Stimulated activated CD8-positive, alpha-beta memory T cell treated with anti-CD3 and anti-CD28 coated beads, Interleukin-2, amount 100 ng/mL, for 48 hours (primary cell): Measurements from ENCODE around the gene UNKL.

Experiments used
- DNase-seq, 2 donors: peaks; one replicate each; pipeline ENCODE4 v3.0.0-alpha.2; 2020; ENCODE audit warnings: low read depth in 2 of 2

Gene UNKL, protein sequence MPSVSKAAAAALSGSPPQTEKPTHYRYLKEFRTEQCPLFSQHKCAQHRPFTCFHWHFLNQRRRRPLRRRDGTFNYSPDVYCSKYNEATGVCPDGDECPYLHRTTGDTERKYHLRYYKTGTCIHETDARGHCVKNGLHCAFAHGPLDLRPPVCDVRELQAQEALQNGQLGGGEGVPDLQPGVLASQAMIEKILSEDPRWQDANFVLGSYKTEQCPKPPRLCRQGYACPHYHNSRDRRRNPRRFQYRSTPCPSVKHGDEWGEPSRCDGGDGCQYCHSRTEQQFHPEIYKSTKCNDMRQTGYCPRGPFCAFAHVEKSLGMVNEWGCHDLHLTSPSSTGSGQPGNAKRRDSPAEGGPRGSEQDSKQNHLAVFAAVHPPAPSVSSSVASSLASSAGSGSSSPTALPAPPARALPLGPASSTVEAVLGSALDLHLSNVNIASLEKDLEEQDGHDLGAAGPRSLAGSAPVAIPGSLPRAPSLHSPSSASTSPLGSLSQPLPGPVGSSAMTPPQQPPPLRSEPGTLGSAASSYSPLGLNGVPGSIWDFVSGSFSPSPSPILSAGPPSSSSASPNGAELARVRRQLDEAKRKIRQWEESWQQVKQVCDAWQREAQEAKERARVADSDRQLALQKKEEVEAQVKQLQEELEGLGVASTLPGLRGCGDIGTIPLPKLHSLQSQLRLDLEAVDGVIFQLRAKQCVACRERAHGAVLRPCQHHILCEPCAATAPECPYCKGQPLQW

DNA sequence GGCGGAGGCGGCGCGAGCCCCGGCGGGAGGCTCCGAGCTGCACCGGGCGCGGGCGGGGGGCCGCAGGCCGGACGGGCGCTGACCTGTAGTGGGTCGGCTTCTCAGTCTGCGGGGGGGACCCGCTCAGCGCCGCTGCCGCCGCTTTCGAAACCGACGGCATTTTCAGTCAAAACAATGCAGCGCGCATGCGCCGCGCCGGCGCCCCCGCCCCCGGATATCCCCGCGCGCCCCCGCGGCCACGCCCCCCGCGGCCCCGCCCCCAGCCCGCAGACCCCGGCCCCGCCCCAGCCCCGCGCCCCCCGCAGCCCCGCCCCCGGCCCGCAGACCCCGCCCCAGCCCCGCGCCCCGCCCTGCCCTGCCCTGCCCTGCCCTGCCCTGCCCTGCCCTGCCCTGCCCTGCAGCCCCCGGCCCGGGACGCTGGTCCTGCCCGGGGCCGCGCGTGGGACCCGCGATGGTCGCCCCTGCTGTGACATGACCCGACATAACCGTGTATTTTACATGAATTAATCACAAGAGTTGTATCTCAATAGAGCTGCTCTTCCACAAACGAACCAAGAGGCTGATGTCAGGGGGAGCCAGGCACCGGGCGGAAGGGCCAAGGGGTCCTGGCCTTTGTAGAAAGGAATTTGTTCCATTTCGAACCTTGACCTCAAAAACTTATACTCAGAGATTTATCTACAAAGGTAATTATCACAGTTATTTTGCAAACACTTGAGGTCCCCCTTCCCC is at the start of gene UNKL:
Gene UNKL, minus strand, starts transcription at position 173 of the 729 bp plus-strand sequence. Its CDS starts 13 bp downstream, at position 160.
- peak; percentile 73 to 80 for DNase-seq

DNA sequence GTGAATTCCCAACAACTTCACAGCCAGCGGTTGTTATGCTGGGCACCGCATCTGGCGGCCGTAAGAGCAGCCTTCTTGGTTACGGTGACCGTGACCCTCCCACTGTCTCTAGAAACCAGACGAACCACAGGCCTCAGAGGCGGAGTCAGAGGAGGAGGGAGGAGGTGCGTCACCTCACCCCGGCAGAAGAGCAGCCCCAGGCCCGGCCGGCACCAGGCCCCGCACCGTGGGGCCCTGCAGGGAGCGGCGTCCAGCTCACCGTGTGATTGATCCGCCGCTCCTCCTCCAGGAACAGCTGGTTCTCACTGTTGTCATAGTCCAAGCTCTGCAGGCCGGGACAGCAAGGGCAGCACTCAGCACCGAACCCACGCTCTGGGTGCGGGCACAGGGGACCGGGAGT is 46.6 kb upstream of the UNKL start:
- DNase-seq, result no peak

DNA sequence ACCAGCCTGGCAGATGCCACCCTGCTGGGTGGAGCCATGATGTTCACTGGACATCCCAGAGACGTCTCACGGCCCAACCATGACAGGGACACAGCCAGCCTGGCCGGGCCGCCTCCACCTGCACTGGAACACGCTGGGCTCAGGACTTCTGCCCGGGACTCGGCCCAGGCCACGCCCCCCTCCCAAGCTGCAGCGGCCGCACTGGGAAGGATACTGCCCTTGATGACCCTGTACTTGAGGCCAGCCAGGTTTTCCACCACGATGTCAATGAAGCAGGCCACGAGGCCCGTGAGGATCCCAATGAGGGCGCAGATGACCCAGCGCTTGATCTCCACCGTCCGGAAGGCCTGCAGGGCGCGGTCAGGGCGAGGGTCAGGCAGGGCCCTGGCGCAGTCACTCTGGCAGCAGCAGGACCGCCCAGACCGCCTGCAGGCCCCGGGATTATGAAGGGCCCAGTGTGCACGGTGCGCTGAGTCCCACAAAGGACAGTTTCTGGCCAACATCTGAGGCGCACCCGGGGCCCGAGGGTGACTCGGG is 46.2 kb upstream of the UNKL start:
- DNase-seq, result no peak

DNA sequence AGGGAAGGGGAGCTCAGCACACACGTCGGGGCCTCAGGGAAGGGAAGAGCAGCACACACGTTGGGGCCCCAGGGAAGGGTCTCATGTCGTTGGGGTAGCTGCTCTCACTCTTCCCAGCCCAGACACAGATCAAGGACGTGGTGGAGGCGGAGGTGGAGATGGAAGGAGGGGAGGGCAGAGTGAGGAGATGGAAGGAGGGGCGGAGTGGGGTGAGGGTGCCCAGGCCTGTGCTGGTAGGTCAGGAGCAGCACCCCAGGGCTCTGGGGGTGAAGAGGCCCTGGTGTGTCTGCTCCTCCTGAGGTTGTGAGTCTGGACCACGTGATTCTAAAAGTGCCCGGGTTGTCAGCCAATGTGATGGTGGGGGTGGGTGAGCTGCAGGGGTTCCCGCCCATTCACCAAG is 45.5 kb upstream of the UNKL start:
- no peak for DNase-seq

DNA sequence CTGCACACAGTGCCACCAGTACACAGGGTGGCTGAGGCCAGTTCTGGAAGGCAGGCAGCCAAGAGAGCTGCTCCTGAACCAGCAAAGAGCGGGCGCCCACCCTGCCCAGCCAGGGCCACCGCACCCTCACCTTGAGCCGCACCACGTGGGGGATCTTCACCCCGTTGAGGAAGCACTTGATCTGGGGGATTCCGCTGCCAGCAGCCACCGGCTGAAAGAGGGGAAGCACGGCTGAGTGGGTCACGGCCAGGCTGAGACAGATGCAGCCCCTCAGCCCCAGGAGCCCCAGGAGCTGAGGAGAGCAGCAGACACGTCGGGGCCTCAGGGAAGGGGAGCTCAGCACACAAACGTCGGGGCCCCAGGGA is 44.5 kb upstream of the UNKL start:
- no peak for DNase-seq

DNA sequence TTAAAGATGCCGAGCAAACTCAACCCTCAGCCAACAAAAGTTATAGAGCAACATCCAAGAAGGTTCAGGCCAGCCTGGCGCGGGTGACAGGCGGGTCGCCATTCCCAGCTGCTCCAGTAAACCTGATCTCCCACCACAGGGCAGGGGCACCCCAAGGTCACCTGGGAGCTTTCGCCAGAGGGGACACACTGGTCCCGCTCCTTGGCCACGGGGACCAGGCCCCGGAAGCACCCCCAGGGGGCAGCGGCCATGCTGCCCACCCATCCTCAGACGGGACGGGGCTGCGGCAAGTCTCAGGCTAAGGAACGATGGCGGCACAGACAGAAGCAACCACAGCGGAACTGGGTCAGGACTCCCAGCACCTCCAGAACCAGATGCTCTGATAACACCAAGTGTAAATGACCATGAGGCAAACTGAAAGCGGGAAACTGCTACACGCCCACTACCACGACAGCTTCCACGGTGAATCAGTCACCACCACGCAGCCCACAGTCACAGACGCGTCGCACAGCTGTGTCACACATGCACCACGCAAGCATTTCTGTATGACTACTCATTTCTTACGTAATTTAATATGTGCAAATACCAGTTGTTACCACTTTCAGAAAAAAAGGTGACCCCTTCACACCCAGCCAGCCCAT is 44.0 kb upstream of the UNKL start:
- peak in 1 of 2 donors; percentile 31 for DNase-seq

DNA sequence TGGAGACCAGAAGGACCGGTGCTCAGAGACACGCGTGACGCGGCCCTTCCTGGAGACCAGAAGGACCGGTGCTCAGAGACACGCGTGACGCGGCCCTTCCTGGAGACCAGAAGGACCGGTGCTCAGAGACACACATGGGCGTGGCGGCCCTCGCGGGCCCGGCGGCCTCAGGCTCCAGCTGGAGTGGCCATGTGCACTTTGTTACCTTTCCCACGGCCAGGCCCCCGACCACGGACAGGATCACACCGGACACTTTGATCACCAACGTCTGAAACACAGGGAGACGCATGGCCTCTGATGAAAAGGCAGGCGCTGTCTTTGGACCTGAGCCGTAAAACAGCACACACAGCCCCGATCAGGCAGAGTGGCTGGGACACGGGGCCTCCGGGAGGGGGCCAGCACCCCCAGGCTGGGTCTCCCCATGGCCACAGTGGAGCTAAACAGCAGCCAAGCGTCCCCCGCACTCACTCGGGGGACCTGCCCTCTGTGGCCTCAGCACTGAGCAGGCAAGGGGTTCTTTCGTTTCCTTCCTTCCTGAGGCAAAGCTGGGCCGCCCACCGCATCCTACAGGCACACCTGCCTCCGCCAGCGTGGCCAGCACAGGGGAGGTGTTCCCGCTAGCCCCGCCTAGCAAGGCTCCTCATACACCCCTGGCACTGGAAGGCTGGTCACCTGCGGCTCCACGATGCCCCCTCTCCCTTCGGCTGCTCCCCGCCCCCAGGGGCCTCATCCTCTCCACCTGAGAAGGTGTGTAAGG is 43.2 kb upstream of the UNKL start:
- DNase-seq, result no peak

DNA sequence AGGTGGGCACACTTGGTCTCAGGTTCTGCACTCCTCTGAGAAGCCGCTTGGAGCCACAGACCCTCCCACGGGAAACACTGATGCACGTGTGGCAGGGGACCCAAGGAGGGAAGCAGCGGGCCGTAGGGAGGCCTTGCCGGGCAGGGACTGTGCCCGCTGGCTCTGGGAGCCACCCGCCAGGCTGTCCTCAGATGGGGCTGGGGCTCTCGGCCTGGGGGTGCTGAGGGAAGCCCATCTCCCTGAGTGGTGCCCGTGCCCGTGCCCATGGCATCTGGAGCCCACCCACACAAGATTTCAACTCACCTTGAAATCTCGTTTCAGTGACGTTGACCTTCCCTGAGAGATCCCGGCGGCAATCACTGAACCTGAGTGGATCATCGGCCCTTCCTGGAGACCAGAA is 42.4 kb upstream of the UNKL start:
- DNase-seq, result no peak

DNA sequence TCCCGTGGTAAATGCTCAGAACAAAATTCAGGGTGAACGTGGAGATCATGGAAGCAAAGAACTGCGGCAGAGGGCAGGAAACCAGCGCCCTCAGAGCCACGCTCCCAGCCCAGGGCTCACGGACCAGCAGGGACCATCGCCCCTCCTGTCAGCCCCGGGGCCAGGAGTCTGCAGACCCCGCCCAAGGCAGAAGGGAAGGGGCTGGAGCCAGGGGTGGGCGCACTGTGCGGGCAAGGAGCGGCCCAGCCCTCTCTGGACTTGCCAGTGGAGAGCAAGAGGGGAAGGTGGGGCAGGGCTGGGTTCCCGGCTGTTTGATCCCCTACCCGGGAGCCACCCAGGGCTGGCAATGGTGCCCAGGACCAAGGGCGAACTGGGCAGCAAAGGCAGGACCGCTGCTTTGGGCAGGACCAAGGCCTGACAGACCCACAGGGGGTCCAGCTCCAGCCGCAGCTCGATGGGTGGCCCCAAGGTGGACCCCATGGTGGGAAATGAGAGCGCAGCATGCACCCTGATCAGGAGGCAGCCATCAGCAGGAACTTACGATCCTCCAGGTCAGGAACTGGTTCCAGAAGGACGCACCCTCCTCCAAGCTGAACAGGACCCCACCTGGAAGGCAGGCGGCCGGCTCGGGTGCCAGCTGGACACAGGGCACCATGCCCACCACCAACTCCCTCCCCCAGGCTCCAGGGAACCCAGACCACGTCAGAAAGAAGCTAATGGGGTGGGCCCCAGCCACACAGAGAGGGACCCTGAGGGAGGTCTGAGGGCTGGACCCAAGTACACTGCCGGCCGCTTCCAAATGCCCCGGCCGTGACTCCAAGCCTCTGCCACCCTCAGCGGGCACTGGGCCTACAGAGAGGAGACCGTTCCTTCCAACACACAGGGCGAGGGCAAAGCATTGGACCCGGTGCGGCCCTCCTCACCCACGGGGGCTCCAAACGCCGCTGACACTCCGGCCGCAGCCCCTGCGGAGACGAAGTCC is 41.0 kb upstream of the UNKL start:
- no peak for DNase-seq

DNA sequence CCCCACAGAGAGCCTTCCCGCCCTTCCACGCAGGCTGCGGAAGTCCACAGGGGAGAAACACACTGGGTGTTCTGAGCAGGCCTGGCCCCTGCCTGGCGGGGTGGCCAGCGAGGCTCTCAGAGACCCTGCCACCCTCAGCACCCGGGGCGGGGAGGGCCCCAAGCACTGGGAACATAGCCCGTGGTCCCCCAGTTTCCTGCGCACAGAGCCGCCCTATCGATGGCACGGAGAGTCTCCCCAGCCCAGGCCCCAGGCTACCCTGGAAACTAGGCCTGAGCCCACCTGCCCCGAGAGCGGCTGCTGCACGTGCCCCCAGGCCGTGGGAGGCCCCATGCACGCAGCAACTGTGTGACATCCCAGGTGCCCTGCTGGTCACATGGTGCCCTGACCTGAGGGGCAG is 40.1 kb upstream of the UNKL start:
- DNase-seq, result no peak

DNA sequence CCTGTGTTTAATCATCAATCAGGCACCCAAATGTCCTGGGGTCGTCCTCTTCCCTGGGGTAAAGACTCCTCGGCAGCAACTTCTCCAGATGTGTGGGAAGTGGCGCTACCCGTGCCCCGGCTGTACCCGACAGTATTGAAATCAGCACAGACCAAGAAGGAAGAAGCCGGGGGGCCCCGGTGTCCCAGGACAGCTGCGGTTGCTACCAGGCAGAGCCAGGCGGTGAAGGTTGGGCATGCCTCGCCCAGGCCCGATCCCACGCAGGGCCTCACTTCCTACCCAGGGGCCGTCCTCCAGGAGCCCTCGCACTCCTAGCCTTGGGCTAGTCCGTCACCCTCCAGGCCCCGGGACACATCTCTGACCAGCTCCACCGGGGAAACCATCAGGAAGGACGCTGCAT is 38.8 kb upstream of the UNKL start:
- DNase-seq, result no peak

DNA sequence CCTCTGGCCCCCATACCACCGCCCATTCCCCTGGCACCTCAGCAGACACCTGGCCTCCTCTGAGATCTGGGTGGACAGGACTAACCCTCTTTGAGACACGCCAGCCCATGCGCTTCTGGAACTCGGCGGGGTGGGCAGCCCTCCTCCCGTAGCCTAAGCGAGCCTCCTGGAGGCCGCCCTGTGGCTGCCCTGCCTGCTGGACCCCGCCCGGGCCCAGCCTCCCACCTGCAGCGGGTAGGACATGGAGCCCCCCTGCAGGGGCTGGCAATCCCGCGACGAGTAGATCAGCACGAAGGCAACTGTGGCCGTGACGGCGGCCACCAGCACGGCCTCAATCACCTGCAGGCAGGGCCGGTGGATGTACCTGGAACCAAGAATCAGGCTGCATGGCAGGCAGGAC is 38.0 kb upstream of the UNKL start:
- DNase-seq, result no peak

DNA sequence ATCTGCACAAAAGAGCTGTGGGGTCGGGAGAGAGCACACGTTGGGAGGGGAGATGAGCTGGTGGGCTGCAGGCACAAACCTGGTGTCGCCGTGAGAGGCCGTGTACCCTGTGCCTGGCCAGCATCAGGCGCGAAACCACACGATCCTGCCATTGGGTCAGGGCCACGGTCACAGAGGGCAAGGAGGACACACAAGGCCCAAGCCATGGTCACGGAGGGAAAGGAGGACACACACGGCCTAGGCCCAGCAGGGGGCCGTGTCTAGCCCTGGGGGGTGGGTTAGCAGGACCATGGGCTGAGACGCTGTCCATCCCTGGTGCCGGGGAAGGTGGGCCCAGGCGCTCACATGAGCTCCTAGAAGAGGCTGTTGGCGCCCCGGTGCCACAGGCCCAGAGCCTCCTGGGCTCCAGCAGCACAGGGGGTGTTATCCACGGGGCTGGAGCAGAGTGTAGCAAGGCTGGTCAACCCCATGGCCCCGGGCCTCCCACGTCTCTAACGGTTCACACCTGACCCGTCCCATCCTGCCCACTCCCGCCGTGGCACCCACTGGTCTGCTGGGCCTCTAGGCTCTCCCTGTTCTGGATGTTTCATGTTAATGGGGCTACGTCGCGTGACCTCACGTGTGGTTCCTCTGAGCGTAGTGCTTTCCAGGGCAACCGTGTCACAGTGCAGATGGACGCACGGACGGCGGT is 37.3 kb upstream of the UNKL start:
- no peak for DNase-seq

DNA sequence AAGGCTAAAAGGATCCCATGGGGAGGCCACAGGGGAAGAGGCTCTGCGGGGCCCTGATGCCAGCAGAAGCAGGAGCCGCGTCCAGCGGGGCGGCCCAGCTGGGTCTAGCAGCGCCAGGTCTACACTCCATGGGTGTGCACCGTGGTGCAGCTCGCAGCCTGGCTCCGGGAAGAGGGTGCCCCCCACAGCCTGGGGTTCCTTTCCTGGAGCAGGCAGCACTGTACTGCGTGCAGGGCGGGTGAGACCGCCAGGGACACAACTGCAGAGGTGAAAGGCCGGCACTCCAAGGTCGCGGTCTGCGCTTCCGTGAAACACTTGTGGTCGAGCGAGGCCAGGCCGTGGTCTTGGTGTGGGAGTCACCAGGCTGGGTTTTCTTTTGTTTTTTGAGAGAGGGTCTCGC is 36.3 kb upstream of the UNKL start:
- DNase-seq, result no peak

DNA sequence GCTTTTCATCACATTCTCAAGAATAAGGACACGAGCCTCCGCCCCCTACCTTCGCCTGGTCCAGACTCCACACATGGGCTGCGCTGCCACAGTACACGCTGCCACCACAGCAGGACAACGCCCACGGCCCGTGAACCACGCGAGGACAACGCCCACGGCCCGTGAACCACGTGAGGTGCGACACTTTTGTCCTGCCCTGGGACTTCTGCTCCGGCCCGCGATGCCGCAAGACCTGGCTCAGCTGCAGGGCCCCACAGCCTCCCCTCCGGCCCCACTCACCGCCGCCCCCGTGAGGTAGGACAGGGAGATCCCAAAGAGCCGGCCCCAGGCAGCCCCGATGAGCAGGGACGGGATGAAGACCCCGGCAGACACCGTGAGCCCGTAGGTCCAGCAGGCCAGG is 35.7 kb upstream of the UNKL start:
- DNase-seq, result no peak

DNA sequence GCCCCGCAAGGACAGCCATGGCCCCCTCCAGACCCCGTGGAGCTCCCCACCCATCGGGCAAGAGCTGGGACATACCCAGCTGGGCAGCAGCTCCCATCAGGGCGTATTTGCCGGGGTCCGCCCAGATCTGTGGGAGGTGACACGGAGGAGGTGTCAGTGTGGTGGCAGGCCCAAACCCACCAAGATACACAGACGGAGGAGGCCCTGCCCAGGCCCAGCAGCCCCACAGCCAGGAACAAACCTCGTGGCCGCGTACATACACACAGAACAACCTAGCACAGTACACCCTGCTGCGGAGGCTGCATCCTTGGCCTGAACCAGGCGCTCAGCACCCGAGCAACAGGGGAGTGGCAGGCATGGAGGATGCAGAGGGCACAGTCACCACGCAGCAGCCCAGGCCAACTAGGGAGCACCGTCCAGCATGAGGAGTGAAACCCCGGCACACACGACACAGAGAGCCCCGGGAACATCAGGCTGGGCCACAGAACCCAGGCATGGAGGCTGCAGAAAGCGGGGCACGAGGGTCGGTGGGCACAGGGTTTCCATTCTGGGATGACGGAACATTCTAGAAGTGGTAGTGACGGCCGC is 34.8 kb upstream of the UNKL start:
- DNase-seq, result no peak

DNA sequence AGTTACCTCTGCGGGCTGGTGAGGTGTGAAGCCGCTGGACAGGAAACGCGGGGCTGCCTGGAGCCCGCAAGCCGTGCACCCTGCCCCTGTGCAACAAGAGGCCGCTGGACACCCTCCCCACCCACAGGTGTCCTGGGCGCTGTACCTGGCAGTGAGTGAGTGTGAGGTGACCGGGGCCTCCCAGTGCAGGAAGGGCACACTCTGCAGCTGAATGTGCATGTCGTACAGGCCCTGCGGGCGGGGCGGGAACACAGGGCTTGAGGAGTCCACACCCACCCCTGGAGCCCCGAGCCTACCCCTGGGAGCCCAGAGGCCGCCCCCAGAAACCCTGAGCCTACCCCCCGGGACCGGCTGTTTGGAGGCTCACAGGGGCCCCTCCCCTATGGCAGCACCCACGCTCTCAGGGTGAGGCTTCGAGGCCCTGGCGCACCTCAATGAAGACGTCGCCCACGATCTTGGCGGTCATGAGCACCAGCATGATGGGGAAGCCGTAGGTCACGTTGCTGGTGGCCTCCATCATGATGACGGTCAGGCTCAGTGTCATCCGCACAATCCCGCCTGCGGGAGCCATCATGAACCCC is 34.1 kb upstream of the UNKL start:
- no peak for DNase-seq

DNA sequence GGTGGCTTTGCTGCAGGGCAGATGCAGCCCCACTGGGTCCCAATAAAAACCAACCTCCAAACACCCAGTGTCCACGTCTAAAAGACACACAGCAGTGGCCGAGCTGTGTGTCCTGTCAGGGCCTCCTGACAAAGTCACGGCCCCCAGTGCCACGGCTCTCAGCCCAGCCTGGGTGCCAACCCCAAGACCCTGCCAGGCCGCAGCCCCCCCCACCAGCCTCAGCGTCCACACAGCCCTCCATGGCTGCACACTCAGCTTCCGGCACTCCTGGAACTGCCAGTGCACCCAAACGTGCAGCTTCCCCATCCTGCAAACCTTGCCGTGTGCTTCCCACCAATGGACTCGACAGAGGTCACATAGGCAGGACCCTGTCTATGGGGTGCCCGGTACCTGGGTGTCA is 33.5 kb upstream of the UNKL start:
- no peak for DNase-seq
